Neural cell (in vitro differentiated cells): ENCODE results near the gene ZFYVE26. TPM values are rescaled to one million over a fixed set of nuclear protein-coding genes. Genes with fewer than 3 reads are reported as not detected.

Experiments
- H2AFZ ChIP-seq: fragments of 200-600, 300-800 bp; sonication (generic), shearing (Covaris generic); 2 replicates; pipeline ENCODE4 v1.6.0; 2014; ENCODE audit warnings: low read depth, mild to moderate bottlenecking, antibody characterized with exemption, low read length, moderate library complexity
- H3F3A ChIP-seq: fragments of 200-600 bp; shearing (Covaris generic); 2 replicates; pipeline ENCODE4 v1.6.1; 2016; ENCODE audit warnings: mild to moderate bottlenecking, moderate library complexity, mixed read lengths, antibody characterized with exemption, low read length; ENCODE audit not compliant: insufficient read depth, poor library complexity, severe bottlenecking
- H3K27ac ChIP-seq: fragments of 200-600, 300-800 bp; sonication (generic), shearing (Covaris generic); 2 replicates; pipeline ENCODE4 v1.5.1; 2014; ENCODE audit warnings: mild to moderate bottlenecking, low read length, moderate library complexity
- H3K27me3 ChIP-seq: fragments of 300-800, 200-600 bp; sonication (generic), shearing (Covaris generic); 2 replicates; pipeline ENCODE4 v1.6.0; 2014; ENCODE audit warnings: mild to moderate bottlenecking, low read depth, low read length, moderate library complexity; ENCODE audit not compliant: insufficient read depth
- H3K36me3 ChIP-seq: fragments of 300-800, 200-600 bp; sonication (generic), shearing (Covaris generic); 2 replicates; pipeline ENCODE4 v1.5.1; 2014; ENCODE audit warnings: mild to moderate bottlenecking, antibody characterized with exemption, low read length, moderate library complexity; ENCODE audit not compliant: insufficient read depth
- H3K4me2 ChIP-seq: fragments of 300-800, 200-600 bp; sonication (generic), shearing (Covaris generic); 2 replicates; pipeline ENCODE4 v1.6.0; 2014; ENCODE audit warnings: mild to moderate bottlenecking, low read length
- H3K4me3 ChIP-seq: fragments of 300-800, 200-600 bp; sonication (generic), shearing (Covaris generic); 2 replicates; pipeline ENCODE4 v1.5.1; 2014; ENCODE audit warnings: mild to moderate bottlenecking, low read length, moderate library complexity
- H3K79me2 ChIP-seq: fragments of 200-600 bp; shearing (Covaris generic); replicated peaks from 2 replicates; pipeline ENCODE4 v1.6.0; 2014; ENCODE audit warnings: mild to moderate bottlenecking, low read length, moderate library complexity; ENCODE audit not compliant: insufficient read depth
- H3K9ac ChIP-seq: fragments of 300-800, 200-600 bp; sonication (generic), shearing (Covaris generic); 2 replicates; pipeline ENCODE4 v1.6.1; 2016; ENCODE audit warnings: mild to moderate bottlenecking, low read length, mixed read lengths
- H3K9me2 ChIP-seq: fragments of 200-600 bp; shearing (Covaris generic); 2 replicates; pipeline ENCODE4 v1.6.1; 2016; ENCODE audit warnings: mild to moderate bottlenecking, low read length, mixed read lengths; ENCODE audit not compliant: insufficient read depth
- H3K9me3 ChIP-seq: fragments of 200-600, 300-800 bp; sonication (generic), shearing (Covaris generic); 2 replicates; pipeline ENCODE4 v1.6.1; 2016; ENCODE audit warnings: mild to moderate bottlenecking, mixed run types, low read length, moderate library complexity, mixed read lengths
- H4K20me1 ChIP-seq: fragments of 200-600 bp; shearing (Covaris generic); 2 replicates; pipeline ENCODE4 v1.6.1; 2016; ENCODE audit warnings: mild to moderate bottlenecking, mixed run types; ENCODE audit not compliant: insufficient read depth
- CTCF ChIP-seq: fragments of 450-650 bp; IDR thresholded peaks from 2 replicates; pipeline ENCODE4 v1.5.1; 2014; ENCODE audit warnings: antibody characterized with exemption, mild to moderate bottlenecking, moderate library complexity; ENCODE audit not compliant: poor library complexity, severe bottlenecking
- polyA plus RNA-seq: library from polyadenylated mRNA; depleted of rRNA; stranded (reverse); fragments of >200 nt; gene quantifications from 2 replicates; pipeline ENCODE4 v1.2.3, GENCODE V29; 2014
- small RNA-seq, 3 experiments: library from RNA; depleted of rRNA; stranded (forward); fragments of <200 nt; gene quantifications; one replicate each; pipeline ENCODE3, GENCODE V24; 2012

Gene ZFYVE26
- polyA plus RNA-seq, 1 donor from 2014 or later, result 8.5 TPM

DNA sequence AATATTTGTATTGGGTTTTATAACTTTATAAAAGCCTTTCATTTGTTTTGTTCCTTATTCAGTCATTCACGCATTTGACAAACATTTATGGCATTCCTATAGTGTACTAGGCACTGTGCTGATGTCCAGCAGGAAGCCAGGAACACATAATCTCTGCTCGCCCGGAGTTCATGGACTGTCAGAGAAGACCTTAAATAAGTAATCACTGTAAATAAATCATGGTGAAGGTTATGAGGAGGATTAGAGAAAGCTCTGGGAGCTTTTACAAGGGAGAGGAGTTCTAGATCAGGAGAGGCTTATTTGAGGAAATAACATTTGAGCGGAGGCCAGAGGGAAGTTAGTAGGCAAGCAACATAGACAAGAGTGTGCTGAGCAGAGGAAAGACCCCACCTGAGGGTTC is 119.4 kb downstream of the ZFYVE26 start:
- no peak for TF ChIP-seq CTCF
- H3K9ac ChIP-seq, result no peak overlapping the region
- H3K9me2 ChIP-seq, result no peaks in the 10 kb centered on the region
- no peaks in the 10 kb centered on the region for H3K27me3 ChIP-seq
- no peaks in the 10 kb centered on the region for H3K9me3 ChIP-seq
- peaks cover 23% of the 10 kb centered on the region for H3K79me2 ChIP-seq
- no peak overlapping the region for H2AFZ ChIP-seq
- H4K20me1 ChIP-seq, result no peaks in the 10 kb centered on the region
- H3K4me2 ChIP-seq, result no peak overlapping the region
- no peak overlapping the region for H3K27ac ChIP-seq
- no peaks in the 10 kb centered on the region for H3F3A ChIP-seq
- H3K36me3 ChIP-seq, result no peaks in the 10 kb centered on the region
- no peak overlapping the region for H3K4me3 ChIP-seq

Small RNAs within 50 kb of the gene (small RNA-seq; reads per million reads assigned to genes)
- 0 reads per million in 3 experiments for gene AL049779.3
- gene RN7SL369P, result 0 reads per million in 3 experiments

Other genes with a start within 250 kb of the ZFYVE26 start
- gene PIGH, start 216.3 kb downstream of the ZFYVE26 start, polyA plus RNA-seq, result 75.1 and 91.8 TPM in 2 replicates
- 204 and 215 TPM in 2 replicates for gene ARG2, start 196.7 kb downstream of the ZFYVE26 start, polyA plus RNA-seq
- gene VTI1B, start 142.0 kb downstream of the ZFYVE26 start, polyA plus RNA-seq, result 78.6 and 87.1 TPM in 2 replicates
- gene RDH11, start 120.8 kb downstream of the ZFYVE26 start, polyA plus RNA-seq, result 179 and 190 TPM in 2 replicates
- gene RDH12, start 114.7 kb downstream of the ZFYVE26 start, polyA plus RNA-seq, result 0.56 TPM in 1 of 2 replicates, not detected in the other
- 0.38 and 3.1 TPM in 2 replicates for gene RAD51B, start 3.2 kb upstream of the ZFYVE26 start, polyA plus RNA-seq